ENCODE results near the gene HPS4. TPM values are rescaled to one million over a fixed set of nuclear protein-coding genes. Genes with fewer than 3 reads are reported as not detected.

HPS4 gene
- total and polyA plus RNA-seq, 4 donors: 5.4 to 26.2 (median 12.6) TPM

DNA sequence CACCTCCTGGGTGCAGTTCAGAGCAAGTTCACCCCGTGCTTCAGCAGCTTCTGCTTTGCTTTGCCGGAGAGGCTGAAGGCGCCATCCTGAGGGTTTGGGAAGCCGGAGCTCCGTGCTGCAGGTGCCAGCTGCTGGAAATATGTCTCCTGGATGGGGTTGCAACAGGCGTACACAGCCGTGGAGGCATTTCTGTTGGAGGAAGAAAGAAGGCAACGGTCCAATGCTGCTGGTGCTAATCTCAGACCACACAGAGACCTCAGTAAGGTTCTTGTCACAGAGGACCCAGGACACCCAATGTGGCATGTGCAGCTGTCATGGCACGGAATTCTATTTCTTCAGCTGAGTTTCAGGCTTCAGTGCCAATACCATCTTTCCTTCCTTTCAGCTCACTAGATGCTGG lies 30.4 kb downstream of the HPS4 start:
- TF ChIP-seq, protein P1, sequence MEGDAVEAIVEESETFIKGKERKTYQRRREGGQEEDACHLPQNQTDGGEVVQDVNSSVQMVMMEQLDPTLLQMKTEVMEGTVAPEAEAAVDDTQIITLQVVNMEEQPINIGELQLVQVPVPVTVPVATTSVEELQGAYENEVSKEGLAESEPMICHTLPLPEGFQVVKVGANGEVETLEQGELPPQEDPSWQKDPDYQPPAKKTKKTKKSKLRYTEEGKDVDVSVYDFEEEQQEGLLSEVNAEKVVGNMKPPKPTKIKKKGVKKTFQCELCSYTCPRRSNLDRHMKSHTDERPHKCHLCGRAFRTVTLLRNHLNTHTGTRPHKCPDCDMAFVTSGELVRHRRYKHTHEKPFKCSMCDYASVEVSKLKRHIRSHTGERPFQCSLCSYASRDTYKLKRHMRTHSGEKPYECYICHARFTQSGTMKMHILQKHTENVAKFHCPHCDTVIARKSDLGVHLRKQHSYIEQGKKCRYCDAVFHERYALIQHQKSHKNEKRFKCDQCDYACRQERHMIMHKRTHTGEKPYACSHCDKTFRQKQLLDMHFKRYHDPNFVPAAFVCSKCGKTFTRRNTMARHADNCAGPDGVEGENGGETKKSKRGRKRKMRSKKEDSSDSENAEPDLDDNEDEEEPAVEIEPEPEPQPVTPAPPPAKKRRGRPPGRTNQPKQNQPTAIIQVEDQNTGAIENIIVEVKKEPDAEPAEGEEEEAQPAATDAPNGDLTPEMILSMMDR (IDR thresholded peaks at IDR 0.05; ENCODE audit: low read depth, low read length, missing input control): no peak
- TF ChIP-seq EGR1 (IDR thresholded peaks at IDR 0.05; ENCODE audit: low read depth in 2 of 2) (no peak), GABPA (IDR thresholded peaks at IDR 0.05 in 1 of 2, conservative IDR thresholded peaks at IDR 0.05 in 1 of 2) (no peak), NR2F2 (IDR thresholded peaks at IDR 0.05) (no peak), JUND (IDR thresholded peaks at IDR 0.05) (no peak), HNF4A (conservative IDR thresholded peaks at IDR 0.05) (no peak), FOXA2 (IDR thresholded peaks at IDR 0.05) (no peak), ZBTB33 (IDR thresholded peaks at IDR 0.05) (no peak), SP1 (IDR thresholded peaks at IDR 0.05) (no peak), RXRA (IDR thresholded peaks at IDR 0.05) (no peak), MAX (IDR thresholded peaks at IDR 0.05) (no peak), YY1 (IDR thresholded peaks at IDR 0.05) (no peak), HNF4G (IDR thresholded peaks at IDR 0.05) (no peak), ATF3 (IDR thresholded peaks at IDR 0.05) (no peak), TAF1 (conservative IDR thresholded peaks at IDR 0.05) (no peak), FOXA1 (IDR thresholded peaks at IDR 0.05) (no peak), RAD21 (IDR thresholded peaks at IDR 0.05) (no peak)
- TF ChIP-seq, protein P2, sequence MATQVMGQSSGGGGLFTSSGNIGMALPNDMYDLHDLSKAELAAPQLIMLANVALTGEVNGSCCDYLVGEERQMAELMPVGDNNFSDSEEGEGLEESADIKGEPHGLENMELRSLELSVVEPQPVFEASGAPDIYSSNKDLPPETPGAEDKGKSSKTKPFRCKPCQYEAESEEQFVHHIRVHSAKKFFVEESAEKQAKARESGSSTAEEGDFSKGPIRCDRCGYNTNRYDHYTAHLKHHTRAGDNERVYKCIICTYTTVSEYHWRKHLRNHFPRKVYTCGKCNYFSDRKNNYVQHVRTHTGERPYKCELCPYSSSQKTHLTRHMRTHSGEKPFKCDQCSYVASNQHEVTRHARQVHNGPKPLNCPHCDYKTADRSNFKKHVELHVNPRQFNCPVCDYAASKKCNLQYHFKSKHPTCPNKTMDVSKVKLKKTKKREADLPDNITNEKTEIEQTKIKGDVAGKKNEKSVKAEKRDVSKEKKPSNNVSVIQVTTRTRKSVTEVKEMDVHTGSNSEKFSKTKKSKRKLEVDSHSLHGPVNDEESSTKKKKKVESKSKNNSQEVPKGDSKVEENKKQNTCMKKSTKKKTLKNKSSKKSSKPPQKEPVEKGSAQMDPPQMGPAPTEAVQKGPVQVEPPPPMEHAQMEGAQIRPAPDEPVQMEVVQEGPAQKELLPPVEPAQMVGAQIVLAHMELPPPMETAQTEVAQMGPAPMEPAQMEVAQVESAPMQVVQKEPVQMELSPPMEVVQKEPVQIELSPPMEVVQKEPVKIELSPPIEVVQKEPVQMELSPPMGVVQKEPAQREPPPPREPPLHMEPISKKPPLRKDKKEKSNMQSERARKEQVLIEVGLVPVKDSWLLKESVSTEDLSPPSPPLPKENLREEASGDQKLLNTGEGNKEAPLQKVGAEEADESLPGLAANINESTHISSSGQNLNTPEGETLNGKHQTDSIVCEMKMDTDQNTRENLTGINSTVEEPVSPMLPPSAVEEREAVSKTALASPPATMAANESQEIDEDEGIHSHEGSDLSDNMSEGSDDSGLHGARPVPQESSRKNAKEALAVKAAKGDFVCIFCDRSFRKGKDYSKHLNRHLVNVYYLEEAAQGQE (IDR thresholded peaks at IDR 0.05): no peak
- Histone ChIP-seq H3K4me3 (ENCODE audit: low read depth in 1 of 3, low read length in 3 of 3) (no peak overlapping the region), H3K27me3 (ENCODE audit: control insufficient read depth in 4 of 4, insufficient read depth in 4 of 4, low read length in 3 of 4) (no peaks in the 10 kb centered on the region), H3K9me3 (ENCODE audit: control insufficient read depth in 4 of 4, low read length in 3 of 4) (no peaks in the 10 kb centered on the region), H3K27ac (ENCODE audit: low read depth in 1 of 2, low read length in 2 of 2) (no peak overlapping the region), H3K36me3 (ENCODE audit: control insufficient read depth in 4 of 4, insufficient read depth in 3 of 4, low read depth in 1 of 4, low read length in 3 of 4) (peaks cover 11 to 53% (median 29%) of the 10 kb centered on the region in 4 donors), H3K4me1 (ENCODE audit: control insufficient read depth in 4 of 4, insufficient read depth in 4 of 4, low read length in 3 of 4) (no peaks in the 10 kb centered on the region), H3K9ac (ENCODE audit: low read depth in 1 of 2, low read length in 2 of 2) (no peak overlapping the region)
- no peak for DNase-seq (ENCODE audit: low spot score)
- WGBS: 96% methylated on average over 9 of the region's 9 CpGs
